IPS-18c (cell line): ENCODE results near the gene KIF5C.
"Not testable (repeated sequence)": the region's sequence is repeated elsewhere in the genome, so short reads cannot be mapped to it uniquely, and the experiment has no call there.

Experiments used
- H3K4me3 ChIP-seq: 2 replicates; pipeline ENCODE4 v1.7.0; 2013; ENCODE audit warnings: low read depth, mild to moderate bottlenecking, low read length, moderate library complexity; ENCODE audit not compliant: insufficient read depth
- H3K9me3 ChIP-seq: one replicate; pipeline ENCODE4 v1.6.1; 2013; ENCODE audit warnings: mild to moderate bottlenecking, low read length, moderate library complexity; ENCODE audit not compliant: control insufficient read depth, insufficient read depth

KIF5C gene

DNA sequence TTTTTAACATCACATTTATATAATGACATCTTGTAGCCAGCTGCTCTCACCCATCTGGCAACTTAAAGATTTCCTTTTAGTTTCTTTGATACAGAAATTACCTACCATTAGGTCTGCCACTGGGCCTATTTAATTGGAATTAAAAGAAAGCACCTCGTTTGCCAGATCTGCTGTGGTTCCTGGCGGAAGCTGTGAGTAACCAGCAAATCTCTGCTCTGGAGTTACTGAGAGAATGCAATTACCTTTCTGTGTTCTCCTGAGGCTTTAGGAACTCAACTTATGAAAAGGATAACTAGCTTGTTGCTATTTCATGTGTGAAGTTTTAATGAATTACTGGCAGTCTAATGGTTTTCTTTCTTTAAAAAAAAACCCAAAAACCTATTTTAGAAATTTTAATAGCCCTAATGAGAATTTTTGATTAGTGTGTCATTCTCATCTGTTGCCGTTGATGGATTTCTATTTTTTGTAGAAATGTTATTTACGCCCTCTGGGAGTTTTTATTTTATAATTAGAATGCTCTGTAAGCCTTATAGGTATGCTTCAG, 93.8 kb downstream of the KIF5C start:
- Histone ChIP-seq H3K9me3 (no peaks in the 10 kb centered on the region), H3K4me3 (no peak overlapping the region)

DNA sequence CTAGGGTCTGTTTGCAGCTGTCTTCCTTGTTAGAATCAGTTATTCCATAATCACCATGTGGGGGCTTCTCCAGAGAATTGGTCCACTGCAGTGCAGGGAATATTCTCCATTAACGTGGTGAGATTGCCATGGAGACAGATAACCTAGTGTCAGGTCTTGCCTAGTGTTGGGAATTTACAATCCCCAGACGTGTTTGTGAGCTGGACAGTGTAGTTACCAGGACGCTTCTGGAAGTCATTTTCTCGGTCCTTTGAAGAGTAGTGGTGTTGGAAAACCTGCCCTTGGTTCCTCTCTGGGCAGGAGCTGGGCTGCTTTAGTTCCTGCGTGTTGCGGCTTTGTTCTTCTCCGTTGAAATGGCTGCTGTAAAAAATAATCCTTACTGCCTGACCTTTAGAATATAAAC, 94.6 kb downstream of the KIF5C start:
- H3K4me3 ChIP-seq, result no peak overlapping the region
- H3K9me3 ChIP-seq, result no peaks in the 10 kb centered on the region

GRCh38 chr2:148970385-148970784, 95.4 kb downstream of the KIF5C start:
- no peaks in the 10 kb centered on the region for H3K9me3 ChIP-seq

DNA sequence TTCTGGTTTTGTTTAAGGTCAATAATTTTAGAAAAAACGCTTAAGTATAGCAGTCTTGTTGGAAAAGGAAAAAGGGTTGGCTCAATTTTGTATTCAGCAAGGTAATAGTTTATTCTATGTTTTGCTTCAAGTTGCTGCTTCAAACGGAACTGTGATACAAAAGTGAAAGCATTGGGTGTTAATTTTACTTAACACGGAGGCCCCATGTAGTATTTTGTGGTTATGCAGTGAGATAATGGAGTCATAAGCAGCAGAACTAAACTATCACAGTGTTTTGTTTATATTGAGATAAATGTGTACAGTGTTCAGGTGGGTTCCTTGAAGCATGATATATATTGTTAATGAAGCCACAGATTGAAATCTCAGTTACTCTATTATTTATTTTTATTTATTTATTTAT, 96.5 kb downstream of the KIF5C start:
- H3K9me3 ChIP-seq, result no peaks in the 10 kb centered on the region
- no peak overlapping the region for H3K4me3 ChIP-seq

More at GRCh38 chr2:148970385-148970784, 95.4 kb downstream of the KIF5C start:
- H3K4me3 ChIP-seq, result no peak overlapping the region

DNA sequence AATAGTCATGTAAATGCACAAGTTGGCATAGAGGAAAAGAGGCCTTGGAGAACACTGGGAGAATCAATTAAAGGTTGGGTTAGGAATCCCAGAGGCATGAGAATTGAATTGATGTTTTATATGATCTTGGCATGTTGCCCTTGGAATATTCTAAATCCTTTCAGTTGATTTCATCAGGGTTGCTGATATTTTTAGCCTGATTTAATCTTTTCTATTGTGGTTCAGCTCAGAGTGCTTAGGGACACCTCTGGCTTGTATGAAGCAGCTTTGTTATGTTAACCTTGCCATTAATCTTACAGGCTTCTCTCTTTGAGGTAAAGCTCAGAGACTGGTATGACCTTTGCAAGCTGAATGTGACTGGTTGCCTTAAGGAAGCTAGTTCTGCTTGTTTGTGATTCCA, 99.1 kb downstream of the KIF5C start:
- Histone ChIP-seq H3K4me3 (no peak overlapping the region), H3K9me3 (no peaks in the 10 kb centered on the region)

DNA sequence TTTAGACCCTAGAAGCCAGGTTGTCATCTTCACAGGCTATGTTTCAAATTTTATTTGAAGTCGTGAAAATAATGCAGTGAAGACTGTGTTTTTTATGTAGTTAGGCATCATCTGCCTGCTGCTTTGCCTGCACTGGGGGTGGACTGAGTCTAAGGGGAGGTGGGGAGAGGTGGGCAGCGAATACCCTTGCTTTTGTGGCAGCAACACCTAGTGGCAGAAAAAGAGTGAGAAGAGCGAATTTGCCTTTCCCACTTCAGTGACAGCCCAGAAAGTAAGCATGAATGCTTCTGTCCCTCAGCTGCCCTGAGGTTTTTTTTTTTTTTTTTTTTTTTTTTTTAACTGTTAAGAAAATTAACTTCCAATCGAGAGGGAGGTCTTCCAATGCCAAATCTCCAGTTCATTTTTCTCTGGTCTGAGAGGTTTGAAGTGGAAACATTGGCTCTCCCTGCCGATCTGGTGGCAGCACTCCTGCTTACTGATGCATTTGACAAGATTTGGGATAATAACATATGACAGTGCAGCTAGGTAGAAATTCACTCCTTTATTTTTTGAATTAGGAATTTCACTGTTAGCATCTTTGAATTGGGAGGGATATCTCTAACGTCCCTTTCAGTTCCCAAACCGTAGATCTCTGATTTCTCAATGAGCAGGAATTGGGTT, 103.1 kb downstream of the KIF5C start:
- H3K9me3 ChIP-seq, result no peaks in the 10 kb centered on the region
- no peak overlapping the region for H3K4me3 ChIP-seq

- H3K9me3 ChIP-seq, result no peaks in the 10 kb centered on the region
- no peak overlapping the region for H3K4me3 ChIP-seq
Observed at GRCh38 chr2:148978706-148979105, 103.7 kb downstream of the KIF5C start.

GRCh38 chr2:148979164-148979918, 104.3 kb downstream of the KIF5C start:
- no peak overlapping the region for H3K4me3 ChIP-seq
- no peaks in the 10 kb centered on the region for H3K9me3 ChIP-seq

GRCh38 chr2:148979919-148980277, 104.9 kb downstream of the KIF5C start:
- Histone ChIP-seq H3K4me3 (no peak overlapping the region), H3K9me3 (no peaks in the 10 kb centered on the region)

GRCh38 chr2:148980496-148980895, 105.5 kb downstream of the KIF5C start:
- not testable (repeated sequence) for H3K9me3 ChIP-seq, H3K4me3 ChIP-seq

- H3K9me3 ChIP-seq, result no peaks in the 10 kb centered on the region
- no peak overlapping the region for H3K4me3 ChIP-seq
Observed at GRCh38 chr2:148981324-148981723, 106.3 kb downstream of the KIF5C start.

GRCh38 chr2:148981781-148982180, 106.8 kb downstream of the KIF5C start:
- Histone ChIP-seq H3K4me3 (no peak overlapping the region), H3K9me3 (no peaks in the 10 kb centered on the region)

DNA sequence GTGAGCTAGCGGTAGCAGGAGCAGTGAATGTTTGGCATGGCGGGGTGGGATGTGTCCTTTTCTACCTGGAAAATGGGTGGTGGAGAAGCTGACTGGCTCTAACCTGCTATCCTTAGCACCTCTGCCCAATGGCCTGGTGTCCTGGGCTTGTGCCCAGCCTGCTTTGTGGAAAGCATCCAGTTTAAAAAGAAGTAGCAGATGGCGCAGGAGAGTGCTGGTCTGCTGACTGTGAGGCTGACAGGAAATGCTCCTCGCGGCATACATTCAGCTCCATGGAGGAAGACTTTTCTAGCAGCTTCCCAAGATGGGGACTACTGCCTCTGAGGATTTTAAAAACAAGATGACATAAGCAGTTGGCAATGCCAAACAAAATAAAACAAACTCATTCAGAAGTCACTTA, 107.3 kb downstream of the KIF5C start:
- H3K4me3 ChIP-seq, result no peak overlapping the region

GRCh38 chr2:148983896-148984295, 108.9 kb downstream of the KIF5C start:
- Histone ChIP-seq H3K4me3 (no peak overlapping the region), H3K9me3 (no peaks in the 10 kb centered on the region)

More for the DNA sequence above, 107.3 kb downstream of the KIF5C start:
- H3K9me3 ChIP-seq, result no peaks in the 10 kb centered on the region

DNA sequence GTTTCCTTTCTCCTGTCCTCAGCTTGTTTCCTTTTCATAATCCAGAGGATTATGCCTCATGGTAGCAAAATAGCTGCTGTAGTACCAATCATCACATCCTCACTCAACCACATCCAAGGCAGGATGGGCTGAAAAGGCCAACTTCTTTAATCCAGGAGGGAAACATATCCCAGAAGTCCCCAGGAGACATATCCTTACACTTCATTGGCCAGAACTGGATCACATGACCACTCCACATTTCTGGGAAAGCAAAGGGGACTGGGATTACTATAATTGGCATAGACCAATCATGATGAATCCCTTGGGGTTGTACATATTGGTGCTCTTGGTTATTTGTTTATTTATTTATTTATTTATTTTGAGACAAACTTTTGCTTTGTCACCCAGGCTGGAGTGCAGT, 109.4 kb downstream of the KIF5C start:
- Histone ChIP-seq H3K4me3 (no peak overlapping the region), H3K9me3 (no peaks in the 10 kb centered on the region)

DNA sequence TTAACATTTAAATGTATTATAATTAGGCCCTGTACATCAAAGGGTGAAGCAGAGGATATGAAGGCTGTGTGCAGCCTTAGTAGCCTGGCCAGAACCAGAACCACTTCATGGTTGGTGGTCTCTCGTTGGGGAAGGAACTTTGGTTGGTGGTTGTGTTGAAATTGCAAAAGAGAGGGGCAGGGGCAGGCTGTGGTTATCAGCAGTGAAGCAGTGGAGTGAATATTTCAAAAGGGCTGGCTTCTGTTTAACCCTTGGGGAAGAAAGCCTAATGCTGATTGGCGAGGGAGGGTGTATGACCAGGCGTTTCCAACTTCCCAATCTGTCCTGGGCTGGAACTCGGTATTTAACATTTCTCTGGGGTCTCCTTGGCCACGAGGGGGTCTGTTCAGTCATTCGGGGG, 112.3 kb downstream of the KIF5C start:
- H3K9me3 ChIP-seq, result no peaks in the 10 kb centered on the region
- H3K4me3 ChIP-seq, result no peak overlapping the region

- no peaks in the 10 kb centered on the region for H3K9me3 ChIP-seq
- no peak overlapping the region for H3K4me3 ChIP-seq
Observed at GRCh38 chr2:148988337-148988736, 113.3 kb downstream of the KIF5C start.

DNA sequence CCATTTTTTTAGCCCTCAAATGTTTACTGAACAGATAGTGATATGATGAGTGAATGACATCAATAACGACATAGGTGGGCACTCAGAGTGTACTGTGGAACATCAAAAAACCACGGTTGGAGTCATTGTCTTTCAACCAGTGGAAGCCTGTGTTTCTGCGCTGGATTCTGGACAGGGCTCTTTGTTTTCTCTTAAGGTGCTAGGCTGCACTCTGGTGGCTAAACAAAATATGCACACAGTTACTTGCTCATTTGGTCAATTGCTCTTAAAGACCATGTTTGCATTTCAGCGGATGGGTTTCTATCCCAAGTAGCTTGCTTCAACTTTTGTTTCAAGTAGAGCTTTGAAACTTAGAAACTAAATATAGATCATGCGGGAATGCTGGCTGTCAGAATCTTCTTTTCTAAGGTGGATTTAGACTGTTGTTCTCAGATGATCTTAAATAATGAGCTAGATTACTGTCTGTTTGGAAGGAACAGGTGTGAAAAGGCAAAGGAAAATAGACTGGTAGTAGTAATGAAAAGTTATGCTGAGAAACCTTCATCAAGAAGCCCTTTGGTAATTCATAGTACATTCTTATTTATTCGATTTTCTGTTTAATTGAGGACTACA, 115.0 kb downstream of the KIF5C start:
- H3K4me3 ChIP-seq, result no peak overlapping the region
- H3K9me3 ChIP-seq, result peaks cover 2% of the 10 kb centered on the region
